Aorta (tissue), 5 donors: ENCODE measurements around the gene TSHZ2. TPM values are rescaled to one million over a fixed set of nuclear protein-coding genes. Genes with fewer than 3 reads are reported as not detected.

ENCODE experiments used
- ATAC-seq: fragments of 200-7000 bp; cut with Tn5 transposase; one replicate; pipeline ENCODE4 v1.9.1; 2022; ENCODE audit warnings: moderate library complexity; ENCODE audit not compliant: low FRiP score
- DNase-seq, 2 donors: peaks; one replicate each; pipeline ENCODE4 v3.0.0-alpha.2; 2020
- H3K27ac ChIP-seq, 2 donors: one replicate each; pipeline ENCODE4 v1.5.1; 2013; ENCODE audit warnings: low read length in 2 of 2, mild to moderate bottlenecking in 2 of 2, moderate library complexity in 2 of 2, control low read depth in 1 of 2, inconsistent platforms in 1 of 2, low read depth in 1 of 2
- H3K27me3 ChIP-seq, 2 donors: one replicate each; pipeline ENCODE4 v1.6.1; 2013; ENCODE audit warnings: control low read depth in 1 of 2, low read length in 1 of 2, mild to moderate bottlenecking in 1 of 2, moderate library complexity in 1 of 2; ENCODE audit not compliant: insufficient read depth in 2 of 2, control insufficient read depth in 1 of 2
- H3K36me3 ChIP-seq, 2 donors: one replicate each; pipeline ENCODE4 v1.6.1; 2013; ENCODE audit warnings: control low read depth in 1 of 2, low read length in 1 of 2, mild to moderate bottlenecking in 1 of 2; ENCODE audit not compliant: insufficient read depth in 2 of 2, control insufficient read depth in 1 of 2
- H3K4me1 ChIP-seq, 2 donors: one replicate each; pipeline ENCODE4 v1.6.1; 2013; ENCODE audit warnings: low read length in 2 of 2, control low read depth in 1 of 2, mild to moderate bottlenecking in 1 of 2, moderate library complexity in 1 of 2; ENCODE audit not compliant: insufficient read depth in 2 of 2, control insufficient read depth in 1 of 2
- H3K4me3 ChIP-seq, 2 donors: one replicate each; pipeline ENCODE4 v1.5.1; 2013; ENCODE audit warnings: low read length in 2 of 2, control low read depth in 1 of 2, mild to moderate bottlenecking in 1 of 2
- H3K9me3 ChIP-seq: one replicate; pipeline ENCODE4 v1.6.1; 2013; ENCODE audit warnings: mild to moderate bottlenecking, low read length; ENCODE audit not compliant: control insufficient read depth
- WGBS, 2 donors: extraction: QIAGEN DNeasy Blood & Tissue Kit; methylation state at CpG; one replicate each; pipeline ENCODE4 v1.1.7; 2013; 5-methylcytosine and 5-hydroxymethylcytosine counted together
- intact Hi-C, 2 donors: fragments of 100-400 bp; cut with DNase I; formaldehyde crosslinking; loops; one replicate each; pipeline versions ENCODE4 v1.14.2 to v1.15.0; 2022
- polyA plus RNA-seq, 2 donors: library from polyadenylated mRNA; stranded (reverse); fragments of 200-250 nt; gene quantifications; one replicate each; pipeline ENCODE4 v1.2.3, GENCODE V29; 2013
- total RNA-seq, 2 donors: library from RNA; stranded (reverse); fragmentation: NEBNext Ultra II Directional; extraction: Animal tissue kit (Norgen Biotek cat#: 25700); gene quantifications; one replicate each; pipeline ENCODE4 v1.2.1, GENCODE V29; 2021
- donor health status: healthy with polysubstance abuse.
- donor health status: Bipolar disorder and iron deficiency.
- donor health status: DM: no; HTN: no; CAD: no.
- donor health status: DM: no; HTN: no; CAD: no.
- donor health status: DM: yes; HTN: yes; CAD: no.

The TSHZ2 gene
- total and polyA plus RNA-seq, 4 donors: 0.08 to 95.4 (median 13.3) TPM

DNA sequence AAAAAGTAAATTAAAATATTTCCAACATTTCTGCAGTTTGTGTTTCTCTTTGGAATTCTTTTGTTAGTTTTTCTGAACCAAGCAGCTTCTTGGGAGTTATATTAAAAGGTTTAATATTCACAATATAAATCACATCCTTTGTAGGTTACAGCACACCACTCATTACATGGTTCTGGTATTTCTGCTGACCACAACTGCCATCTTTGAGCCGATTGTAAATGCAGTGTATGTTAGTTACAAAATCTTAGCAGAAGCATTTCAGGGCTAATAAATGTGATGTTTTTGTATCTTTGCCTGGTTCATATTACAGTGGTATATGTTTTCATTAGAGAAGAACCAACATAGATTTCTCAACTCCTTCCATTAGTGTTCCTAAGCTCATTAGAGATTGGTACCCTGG lies 19.1 kb upstream of the TSHZ2 start:
- no peaks in the 10 kb centered on the region for H3K4me1 ChIP-seq
- H3K27me3 ChIP-seq: no peaks in the 10 kb centered on the region
- ATAC-seq (no peak), DNase-seq (no peak)
- no peaks in the 10 kb centered on the region for H3K9me3 ChIP-seq
- intact Hi-C loops: no loop called here
- no peak overlapping the region for H3K27ac ChIP-seq
- H3K36me3 ChIP-seq: no peaks in the 10 kb centered on the region
- H3K4me3 ChIP-seq: no peak overlapping the region
- WGBS, 2 donors: 58 to 72% methylated on average over 1 of the region's 1 CpG

DNA sequence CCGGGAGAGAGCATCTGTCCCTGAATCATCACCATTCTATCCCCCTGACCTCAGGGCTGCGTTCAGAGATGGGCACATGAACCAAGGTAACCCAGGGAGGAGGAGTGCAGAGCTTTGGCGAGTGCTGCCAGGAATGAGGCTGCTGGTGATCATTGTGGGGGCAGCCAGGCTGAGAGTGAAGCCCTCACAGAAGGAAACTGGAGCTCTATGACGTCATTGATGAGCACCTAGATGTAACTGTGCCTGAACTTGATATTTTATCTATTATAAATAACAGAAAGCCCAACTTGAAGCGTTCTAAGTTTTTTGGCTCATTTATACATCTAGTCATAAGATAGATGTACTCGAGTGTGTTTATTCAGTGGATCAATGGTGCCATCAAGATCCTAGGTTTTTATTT lies 17.3 kb upstream of the TSHZ2 start:
- 81 to 84% methylated on average over 6 of the region's 6 CpGs for WGBS, 2 donors
- no peaks in the 10 kb centered on the region for H3K9me3 ChIP-seq
- no peak overlapping the region for H3K4me3 ChIP-seq
- no peaks in the 10 kb centered on the region for H3K27me3 ChIP-seq
- no peak for DNase-seq
- H3K4me1 ChIP-seq: no peaks in the 10 kb centered on the region
- intact Hi-C loops: no loop called here
- H3K36me3 ChIP-seq: no peaks in the 10 kb centered on the region
- no peak for ATAC-seq
- H3K27ac ChIP-seq: no peak overlapping the region

DNA sequence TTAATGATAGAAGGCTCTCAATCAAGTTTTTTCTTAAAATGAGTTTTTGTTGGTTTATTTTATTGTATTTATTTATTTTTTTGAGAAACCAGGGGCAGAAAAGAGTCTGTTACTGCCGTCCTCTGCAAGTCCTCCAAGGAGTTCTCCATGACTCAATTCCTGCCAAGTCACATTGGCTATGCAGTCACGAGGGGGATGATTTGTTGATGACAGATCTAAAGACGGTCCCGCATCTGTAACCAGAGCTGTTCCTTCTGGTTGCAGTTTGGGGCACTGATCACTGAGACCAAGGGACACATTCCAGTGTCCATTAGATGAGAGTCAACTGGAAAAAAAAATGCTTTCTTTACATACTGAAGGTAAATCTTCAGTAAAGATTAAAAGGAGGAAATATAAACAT lies 13.9 kb upstream of the TSHZ2 start:
- no peak overlapping the region for H3K27ac ChIP-seq
- 21 to 42% methylated on average over 4 of the region's 4 CpGs for WGBS, 2 donors
- H3K4me3 ChIP-seq: no peak overlapping the region
- no peaks in the 10 kb centered on the region for H3K27me3 ChIP-seq
- H3K36me3 ChIP-seq: no peaks in the 10 kb centered on the region
- peaks cover 1% of the 10 kb centered on the region for H3K9me3 ChIP-seq
- intact Hi-C loops: no loop called here
- no peak for DNase-seq
- H3K4me1 ChIP-seq: no peaks in the 10 kb centered on the region
- ATAC-seq: no peak

DNA sequence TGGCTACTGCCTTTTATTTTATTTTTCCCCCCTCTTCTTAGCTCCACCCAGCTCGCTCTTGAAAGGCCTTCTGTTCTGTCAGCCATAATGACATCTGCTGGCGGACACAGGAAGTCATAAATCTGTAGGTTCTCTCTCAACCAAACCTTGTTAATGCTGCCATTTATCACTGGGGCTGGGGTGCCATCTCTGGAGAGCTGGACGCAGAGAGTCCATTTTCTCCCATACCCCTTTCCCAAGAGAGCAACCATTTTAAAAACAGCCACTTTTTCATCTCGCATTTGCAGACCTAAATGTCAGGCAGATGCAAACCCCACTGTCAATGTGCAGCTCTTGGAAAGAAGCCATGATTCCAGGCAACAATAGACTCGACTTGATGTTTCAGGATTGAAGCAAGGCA lies 13.0 kb upstream of the TSHZ2 start:
- intact Hi-C loops: no loop called here
- 15 to 42% methylated on average over 5 of the region's 5 CpGs for WGBS, 2 donors
- peaks cover 1% of the 10 kb centered on the region for H3K9me3 ChIP-seq
- H3K36me3 ChIP-seq: no peaks in the 10 kb centered on the region
- no peaks in the 10 kb centered on the region for H3K27me3 ChIP-seq
- H3K27ac ChIP-seq: no peak overlapping the region
- H3K4me1 ChIP-seq: no peaks in the 10 kb centered on the region
- DNase-seq (no peak), ATAC-seq (no peak)
- no peak overlapping the region for H3K4me3 ChIP-seq

DNA sequence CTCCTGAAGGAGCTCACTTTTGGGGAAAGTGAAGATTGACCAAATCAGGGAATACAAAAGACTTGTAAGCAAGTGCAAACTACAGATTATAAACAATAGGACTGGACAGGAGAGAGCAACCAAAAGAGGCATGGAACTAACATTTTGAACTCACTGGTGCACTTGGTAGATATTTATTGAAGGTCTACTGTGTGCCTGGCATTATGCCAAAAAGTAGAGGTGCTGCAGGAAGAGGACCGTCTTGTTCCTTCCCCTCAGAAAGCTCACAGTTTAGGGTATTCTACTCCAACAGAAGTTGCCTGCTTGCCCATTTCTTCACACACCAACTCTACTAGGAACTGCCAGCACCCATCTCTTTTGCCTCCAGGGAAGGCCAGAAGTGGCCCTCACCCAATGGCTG lies 10.0 kb upstream of the TSHZ2 start:
- intact Hi-C loops: no loop called here
- ATAC-seq (no peak), DNase-seq (no peak)
- no peaks in the 10 kb centered on the region for H3K4me1 ChIP-seq
- peaks cover 1% of the 10 kb centered on the region for H3K9me3 ChIP-seq
- H3K36me3 ChIP-seq: no peaks in the 10 kb centered on the region
- H3K27ac ChIP-seq: no peak overlapping the region
- no peaks in the 10 kb centered on the region for H3K27me3 ChIP-seq
- 75 to 81% methylated on average over 1 of the region's 1 CpG for WGBS, 2 donors
- no peak overlapping the region for H3K4me3 ChIP-seq

DNA sequence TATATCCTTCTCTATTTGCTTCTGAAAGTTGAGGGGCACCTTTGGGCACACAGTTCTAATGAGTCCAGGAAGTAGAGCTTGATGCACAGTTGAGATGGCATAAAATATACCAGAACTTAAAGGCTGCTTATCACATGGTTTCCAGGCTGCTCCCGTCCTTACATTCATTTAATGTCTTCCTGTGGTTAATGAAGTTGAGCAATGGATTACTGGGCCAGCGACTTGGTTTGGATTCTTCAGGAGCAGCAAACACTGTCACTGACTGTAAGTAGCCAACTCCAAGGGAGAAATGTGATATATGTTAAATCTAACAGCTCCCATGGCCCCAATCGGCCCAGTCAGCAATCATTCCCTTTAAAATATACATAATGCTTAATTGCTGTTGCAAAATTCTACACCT lies 9.0 kb upstream of the TSHZ2 start:
- no peak for ATAC-seq
- intact Hi-C loops: no loop called here
- Histone ChIP-seq H3K27ac (no peak overlapping the region), H3K4me1 (no peaks in the 10 kb centered on the region), H3K27me3 (peaks cover 0 to 2% of the 10 kb centered on the region in 2 donors), H3K36me3 (no peaks in the 10 kb centered on the region), H3K4me3 (no peak overlapping the region), H3K9me3 (peaks cover 1% of the 10 kb centered on the region)
- no peak for DNase-seq
- WGBS, 2 donors: 37 to 63% methylated on average over 3 of the region's 3 CpGs

DNA sequence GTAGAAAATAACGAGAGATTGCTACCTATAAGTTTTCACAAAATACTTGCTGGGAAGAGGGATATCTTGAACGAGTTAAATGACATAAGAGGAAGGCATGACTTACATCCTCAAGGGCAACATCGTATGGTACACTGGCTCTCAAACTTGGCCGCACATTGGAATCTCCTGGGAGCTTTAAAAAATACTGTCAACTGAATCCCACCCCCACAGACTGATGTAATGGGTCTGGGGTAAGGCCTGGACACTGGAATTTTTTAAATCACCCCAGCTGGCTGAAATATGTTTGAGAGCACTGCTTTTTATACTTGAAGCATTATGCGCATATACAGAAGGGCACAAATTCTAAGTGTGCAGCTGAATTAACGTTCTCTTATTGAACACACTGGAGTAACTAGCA lies 8.0 kb upstream of the TSHZ2 start:
- intact Hi-C loops: no loop called here
- no peak for ATAC-seq
- DNase-seq: no peak
- Histone ChIP-seq H3K4me1 (no peaks in the 10 kb centered on the region), H3K4me3 (no peak overlapping the region), H3K9me3 (peaks cover 1% of the 10 kb centered on the region), H3K27me3 (peaks cover 0 to 2% of the 10 kb centered on the region in 2 donors), H3K27ac (no peak overlapping the region), H3K36me3 (no peaks in the 10 kb centered on the region)
- 4 to 8% methylated on average over 6 of the region's 6 CpGs for WGBS, 2 donors

DNA sequence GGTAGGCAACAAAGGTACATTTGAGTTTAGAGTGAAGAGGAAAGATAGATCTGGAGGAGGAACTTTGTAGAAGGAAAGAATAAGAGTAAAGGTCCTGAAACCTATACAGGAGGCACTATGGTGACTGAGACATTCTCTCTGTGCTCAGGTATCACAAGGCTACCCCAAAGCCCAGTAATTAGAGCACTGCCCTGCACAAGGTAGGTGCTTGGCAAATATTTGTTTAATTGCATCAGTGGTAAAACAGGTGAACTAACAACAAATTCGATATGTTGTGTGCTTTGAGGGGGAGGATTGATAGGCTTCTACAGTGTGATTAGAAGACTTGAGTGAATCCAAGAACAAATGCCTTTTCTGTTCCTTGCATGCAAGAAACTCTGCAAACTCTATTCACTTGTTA lies 6.8 kb upstream of the TSHZ2 start:
- intact Hi-C loops: no loop called here
- Histone ChIP-seq H3K4me1 (no peaks in the 10 kb centered on the region), H3K36me3 (no peaks in the 10 kb centered on the region), H3K4me3 (no peak overlapping the region), H3K27ac (no peak overlapping the region), H3K9me3 (peaks cover 1% of the 10 kb centered on the region), H3K27me3 (peaks cover 0 to 2% of the 10 kb centered on the region in 2 donors)
- DNase-seq (no peak), ATAC-seq (no peak)
- WGBS, 2 donors: 46 to 54% methylated on average over 1 of the region's 1 CpG

DNA sequence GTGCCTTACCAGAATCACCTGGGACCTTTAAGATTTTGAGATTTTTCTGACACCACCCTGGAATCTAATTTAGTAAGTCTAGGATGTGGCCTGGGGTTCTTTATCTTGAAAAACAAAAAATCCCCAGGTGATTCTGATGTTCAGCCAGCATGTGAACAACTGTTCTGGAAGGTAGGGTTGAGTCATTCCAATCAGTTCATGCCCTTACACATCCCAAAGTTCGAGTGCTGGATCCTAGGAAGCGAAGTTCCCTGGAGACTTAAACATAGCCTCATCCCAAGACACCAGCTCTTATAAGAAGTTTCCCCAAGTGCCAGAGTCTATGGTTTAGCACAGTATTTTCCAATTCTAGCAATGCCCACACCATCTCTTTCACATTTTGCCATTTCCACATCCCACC lies 6.3 kb upstream of the TSHZ2 start:
- no peak for DNase-seq
- ATAC-seq: no peak
- Histone ChIP-seq H3K4me1 (no peaks in the 10 kb centered on the region), H3K4me3 (no peak overlapping the region), H3K9me3 (peaks cover 1% of the 10 kb centered on the region), H3K27ac (no peak overlapping the region), H3K36me3 (no peaks in the 10 kb centered on the region), H3K27me3 (peaks cover 0 to 2% of the 10 kb centered on the region in 2 donors)
- WGBS, 2 donors: 85 to 88% methylated on average over 2 of the region's 2 CpGs
- intact Hi-C loops: no loop called here
